NCI-H2029 (cell line): Measurements from ENCODE around the gene LZIC.

ENCODE experiments used
- DNase-seq: peaks from one replicate; lab custom pipeline; 2025; lab: John Stamatoyannopoulos, UW

The LZIC gene

DNA sequence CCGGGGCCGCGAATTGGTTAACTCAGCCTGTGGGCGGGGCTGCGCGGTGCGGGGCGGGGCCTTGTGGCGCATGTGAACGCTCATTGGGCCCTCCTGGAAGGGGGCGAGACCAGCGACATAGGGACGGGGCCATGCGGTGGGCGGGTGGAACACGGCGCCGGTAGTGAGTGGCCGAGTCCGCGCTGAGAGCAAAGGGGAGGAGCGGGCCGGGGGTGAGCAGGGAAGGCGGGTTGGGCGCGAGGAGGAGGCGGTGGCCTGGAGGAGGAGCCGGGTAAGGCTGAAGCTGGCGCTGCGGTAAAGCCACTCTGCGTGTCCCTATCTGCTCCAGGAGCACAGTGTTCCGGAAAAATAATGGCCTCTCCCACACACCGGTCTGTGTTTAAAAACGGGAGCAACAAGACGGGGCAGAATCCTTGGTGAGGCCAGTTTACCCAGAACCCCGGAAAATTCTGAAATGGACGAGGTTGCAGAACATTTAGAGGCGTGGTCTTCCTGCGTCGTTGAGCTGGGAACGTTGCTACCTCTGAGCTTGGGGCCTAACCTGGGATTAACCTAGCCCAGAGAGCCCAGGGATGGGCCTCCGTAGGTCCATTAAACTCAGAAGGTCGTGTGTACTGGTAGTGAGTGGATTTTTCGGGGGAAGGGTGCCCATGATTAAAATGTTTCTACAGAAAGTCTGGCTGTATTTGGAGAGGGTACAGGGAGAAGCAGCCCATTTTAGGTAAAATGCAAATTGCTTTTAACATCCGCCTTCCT is 32.6 kb downstream of the LZIC start:
- DNase-seq = peak; percentile 97

DNA sequence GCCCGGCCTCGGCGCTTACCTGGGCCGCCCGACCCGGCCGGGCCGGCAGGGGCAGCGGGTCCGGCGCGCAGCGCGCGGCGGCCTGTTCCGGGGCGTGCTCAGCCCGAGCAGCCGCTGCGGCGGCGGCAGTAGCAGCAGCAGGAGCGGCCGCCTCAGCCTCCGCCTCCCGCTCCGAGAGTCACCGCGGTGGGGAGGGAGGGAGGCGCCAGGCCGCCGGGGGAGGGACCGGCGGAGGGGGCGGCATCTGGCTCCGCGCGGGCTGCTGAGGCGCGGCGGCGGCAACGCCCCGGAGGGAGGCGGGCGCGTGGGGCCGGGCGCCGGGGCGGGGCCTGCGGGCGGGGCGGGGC is 33.1 kb downstream of the LZIC start, which contains the start of gene CTNNBIP1:
CTNNBIP1 (minus strand) TSS at position 194 of the 347 bp plus-strand sequence. CDS start 38,205 bp downstream, outside the sequence.
- no peak for DNase-seq

DNA sequence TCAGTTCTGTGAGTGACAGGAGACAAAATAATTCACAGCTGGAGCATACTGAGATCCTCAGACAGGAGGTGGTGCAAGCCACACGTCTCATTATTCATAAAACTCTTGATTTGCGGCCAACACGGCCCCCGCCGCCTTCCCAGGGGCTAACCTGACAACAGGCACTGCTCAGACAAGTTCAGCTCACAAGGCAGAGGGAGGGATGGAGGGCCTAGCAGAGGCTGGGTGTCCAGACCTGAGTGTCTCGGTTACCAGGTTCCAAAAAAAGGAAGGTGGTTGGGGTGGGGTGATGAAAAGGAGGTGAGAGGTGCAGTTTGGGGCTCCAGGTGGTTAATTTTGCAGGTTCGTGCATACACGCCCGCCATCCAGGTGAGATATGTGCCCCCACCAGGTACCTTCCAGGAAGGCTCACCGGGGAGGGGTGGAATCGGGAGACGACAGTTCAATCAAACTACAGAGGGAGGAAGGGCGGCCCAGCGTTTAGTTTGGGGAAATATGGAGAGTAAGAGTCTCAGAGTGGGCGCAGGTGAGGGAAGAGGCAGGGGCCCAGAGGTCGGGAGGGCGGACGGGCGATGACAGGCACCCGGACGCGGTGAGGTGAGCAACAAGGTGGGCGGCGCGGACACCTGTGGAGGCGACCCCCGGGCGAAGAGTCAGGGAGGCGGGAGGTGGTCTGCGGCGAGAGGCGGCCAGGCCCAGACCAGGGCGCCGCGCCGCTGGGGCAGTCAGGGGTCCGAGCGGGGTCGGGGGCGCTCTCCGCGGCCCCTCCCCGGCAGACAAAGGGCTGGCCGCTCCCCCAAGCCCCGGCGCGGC is 33.8 kb downstream of the LZIC start:
- no peak for DNase-seq

DNA sequence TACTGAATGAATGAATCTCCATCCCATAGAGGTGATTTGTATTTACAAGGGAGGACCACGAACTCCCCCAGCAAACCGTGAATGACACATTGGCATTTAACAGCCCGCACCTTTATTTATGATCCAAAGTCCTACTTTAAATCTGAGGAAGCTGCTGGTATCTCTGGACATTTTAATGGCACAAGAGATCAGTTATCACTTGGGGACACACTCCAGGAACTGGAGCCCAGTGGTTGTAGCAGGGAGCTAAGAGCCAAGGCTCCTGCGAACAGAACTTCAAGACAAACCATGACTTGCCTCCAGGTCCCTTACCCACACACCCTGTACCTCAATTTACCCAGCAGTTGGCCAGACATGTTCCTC is 34.3 kb downstream of the LZIC start:
- no peak for DNase-seq

DNA sequence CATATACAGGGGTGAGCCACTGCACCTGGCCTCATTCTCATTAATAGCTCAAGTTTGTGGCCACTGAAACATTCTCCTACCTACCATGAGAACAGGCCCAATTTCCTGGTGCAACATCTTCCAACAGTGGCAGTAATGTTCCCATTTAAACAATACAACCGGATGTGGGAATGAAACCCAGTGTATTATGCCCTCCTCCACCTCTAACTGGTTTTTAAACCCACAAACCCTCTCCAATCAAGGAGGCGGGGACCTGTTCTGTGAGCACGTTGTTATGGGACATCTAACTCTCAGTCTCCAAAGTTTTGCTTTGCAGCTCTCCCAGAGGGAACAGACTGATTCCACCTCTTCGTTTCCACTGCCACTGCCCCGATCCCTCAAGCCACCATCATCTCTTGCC is 35.8 kb downstream of the LZIC start:
- DNase-seq = no peak

DNA sequence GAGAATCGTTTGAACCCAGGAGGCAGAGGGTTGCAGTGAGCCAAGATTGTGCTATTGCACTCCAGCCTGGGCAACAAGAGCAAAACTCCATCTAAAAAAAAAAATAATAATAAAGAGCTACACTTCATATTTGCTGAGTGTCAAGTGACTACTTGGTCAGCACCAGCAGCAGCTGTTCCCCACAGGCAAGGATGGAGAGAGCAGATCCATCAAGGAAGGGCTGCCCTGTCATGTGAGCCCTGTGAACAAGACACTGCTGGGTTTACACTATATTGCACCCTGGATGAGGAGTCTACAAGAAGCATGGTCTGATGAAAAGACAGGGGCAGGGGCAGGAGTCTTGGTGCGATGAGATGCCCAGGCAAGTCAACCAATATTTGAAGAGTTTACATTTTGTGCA is 36.7 kb downstream of the LZIC start:
- no peak for DNase-seq

DNA sequence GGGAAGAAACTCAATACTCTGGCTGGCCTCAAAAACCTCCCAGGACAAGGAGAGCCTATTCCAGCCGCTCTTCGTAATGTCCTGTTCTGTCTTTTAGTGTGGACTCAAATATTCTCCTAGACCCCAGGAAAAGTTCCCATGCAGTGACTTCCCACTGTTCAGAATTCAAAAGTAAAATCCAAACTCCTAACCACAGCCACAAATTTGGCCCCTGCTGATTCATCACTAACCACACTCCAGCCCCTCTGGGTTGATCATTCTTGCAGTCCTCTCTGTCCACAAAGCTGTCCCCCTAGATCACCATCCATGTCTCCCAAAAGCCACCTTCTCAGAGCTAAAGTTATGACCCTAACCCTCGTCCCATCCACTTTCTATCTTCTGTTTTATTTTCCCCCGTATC is 38.2 kb downstream of the LZIC start:
- DNase-seq = no peak

DNA sequence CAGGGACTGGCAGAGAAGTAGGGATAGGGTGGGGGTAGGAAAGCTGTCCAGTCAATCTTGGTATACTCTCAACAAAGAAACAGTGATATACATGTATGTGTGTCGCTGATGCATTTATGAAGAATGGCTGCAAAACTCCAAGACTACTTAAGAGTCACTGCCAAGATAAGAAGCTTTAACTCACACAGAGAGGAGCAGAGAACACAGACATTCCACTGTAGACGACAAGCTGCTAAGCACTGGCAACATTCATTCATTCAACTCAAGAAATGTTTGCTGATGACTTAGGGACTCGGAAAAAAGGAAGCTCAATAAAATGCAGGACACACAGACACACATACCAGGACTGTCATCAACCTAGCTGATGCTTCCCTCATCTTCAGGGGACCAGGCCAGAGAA is 38.6 kb downstream of the LZIC start:
- no peak for DNase-seq

DNA sequence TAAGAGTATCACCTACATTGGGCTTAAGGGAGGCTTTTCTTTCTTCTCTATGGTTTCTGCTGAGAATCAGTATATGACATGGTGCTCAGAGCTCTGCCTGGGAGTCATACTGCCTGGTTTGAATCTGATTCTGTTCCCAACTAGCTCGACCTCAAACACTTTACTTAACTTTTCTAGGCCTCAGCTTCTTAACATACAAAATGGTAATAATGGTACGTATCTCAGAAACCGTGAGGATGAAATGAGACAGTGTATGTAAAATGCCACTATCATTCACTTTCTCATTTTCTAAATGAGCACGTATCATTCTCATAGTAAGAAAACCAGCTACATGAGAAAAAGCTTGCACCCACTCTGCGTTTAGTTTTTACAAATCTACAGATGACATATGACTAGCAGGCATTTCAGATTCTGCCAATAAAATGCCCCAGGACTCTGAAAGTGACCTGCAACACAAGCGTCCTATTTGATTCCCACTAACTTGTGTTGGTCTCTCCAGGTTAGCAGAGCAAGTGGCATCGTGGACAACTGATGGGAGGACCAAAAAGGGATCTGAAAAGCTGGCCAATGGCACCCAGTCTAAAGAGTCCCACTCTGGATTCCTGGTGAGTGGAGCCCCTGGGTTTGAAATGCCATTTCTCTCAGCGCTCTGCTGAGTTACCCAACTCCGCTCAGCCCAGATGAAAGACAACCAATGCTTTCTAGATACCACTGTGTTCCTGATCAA is 39.2 kb downstream of the LZIC start:
- no peak for DNase-seq

DNA sequence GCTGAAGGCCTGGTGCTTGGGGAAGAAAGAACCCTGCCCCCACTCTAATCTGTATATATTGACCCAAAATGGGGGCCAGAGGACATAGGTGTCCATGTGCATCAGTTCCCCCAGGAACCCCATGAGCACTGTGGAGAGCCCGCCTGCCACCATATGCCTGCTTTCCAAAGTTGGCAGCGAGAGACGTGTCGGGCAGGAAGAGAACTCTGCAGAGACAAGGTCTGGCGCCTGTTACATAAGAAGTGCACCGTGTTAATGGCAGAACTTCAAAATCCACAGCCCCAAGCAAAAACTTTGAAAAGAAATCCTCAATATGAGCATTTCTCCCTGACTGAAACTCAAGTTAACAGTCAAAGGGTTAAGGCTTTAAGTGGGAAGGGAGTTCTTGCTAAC is 41.1 kb downstream of the LZIC start:
- DNase-seq = no peak

DNA sequence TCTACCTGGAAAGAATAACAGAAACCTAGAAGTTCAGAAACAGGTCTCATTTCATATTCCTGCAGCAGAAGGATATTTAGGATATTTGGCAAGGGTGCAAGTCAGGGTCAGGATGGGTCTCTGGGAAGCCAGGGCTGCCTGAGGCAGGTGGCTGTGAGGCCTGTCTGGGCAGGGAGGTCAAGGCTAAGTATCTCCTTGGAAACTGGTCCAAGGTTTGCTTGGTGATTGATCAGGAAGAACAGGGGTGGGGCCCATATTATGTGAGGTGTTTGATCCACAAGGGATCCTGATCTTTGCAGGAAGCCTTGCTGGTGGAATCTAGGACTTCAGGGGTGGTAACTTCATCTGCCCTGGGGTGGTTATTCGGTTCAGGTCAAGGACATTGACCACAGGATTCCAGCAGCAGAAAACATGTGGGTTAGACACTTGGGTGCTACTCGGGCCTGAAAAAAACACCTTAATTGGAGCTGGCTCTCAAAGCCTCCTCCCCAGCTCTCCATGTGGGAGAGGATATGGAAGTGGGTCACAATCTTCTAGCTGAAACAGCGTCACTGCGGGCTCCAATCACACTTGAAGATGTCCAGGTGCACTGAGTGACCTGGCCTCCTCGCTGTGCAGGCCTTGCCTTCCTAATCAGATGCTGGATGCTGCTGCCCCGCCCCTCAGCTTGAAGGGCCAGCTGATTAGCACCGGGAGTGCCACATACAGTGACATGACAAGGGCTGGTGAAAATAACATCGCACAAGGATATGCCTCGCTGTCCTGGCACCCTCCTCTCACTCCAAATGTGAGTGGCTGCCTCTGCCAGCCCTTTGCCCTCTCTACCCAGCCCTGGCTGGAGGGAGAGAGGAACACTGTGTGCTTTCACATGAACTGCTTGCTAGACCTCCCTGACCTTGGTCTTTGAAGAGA is 41.8 kb downstream of the LZIC start:
- DNase-seq = no peak

DNA sequence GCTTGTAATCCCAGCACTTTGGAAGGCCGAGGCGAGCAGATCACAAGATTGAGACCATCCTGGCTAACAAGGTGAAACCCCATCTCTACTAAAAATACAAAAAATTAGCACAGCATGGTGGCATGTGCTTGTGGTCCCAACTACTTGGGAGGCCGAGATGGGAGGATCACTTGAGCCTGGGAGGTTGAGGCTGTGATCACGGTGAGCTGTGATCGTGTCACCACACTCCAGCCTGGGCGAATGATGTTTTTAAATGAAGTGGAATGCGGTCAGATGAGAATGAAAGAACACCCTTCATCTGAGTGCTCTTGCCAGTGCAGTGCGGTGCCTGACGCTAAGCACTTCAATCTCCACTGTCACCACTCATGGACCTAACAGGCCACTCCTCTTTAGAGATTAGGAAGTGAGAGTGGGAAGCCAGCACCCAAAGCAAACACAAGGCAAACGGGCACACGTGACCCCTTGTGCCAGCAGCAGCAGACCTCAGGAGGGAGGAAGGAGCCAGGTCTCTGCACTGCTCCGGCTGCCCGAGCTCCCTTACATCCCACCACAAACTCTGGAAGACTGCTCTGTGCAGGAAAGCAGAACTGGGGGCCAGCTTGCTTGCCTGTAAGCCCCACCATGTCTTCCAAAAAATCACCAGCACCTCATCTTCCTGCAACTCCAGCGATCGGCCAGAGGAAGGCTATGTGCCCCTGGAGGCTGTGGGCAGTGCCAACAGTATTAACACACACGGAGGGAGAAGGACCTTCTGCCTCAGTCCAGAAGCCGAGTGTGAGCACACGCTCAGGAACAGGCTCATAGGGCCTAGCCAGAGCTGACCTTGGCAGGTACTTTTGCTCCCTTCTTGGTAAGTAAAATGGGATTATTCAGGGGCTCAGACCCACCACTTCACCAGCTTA is 42.8 kb downstream of the LZIC start:
- peak; percentile 96 for DNase-seq

DNA sequence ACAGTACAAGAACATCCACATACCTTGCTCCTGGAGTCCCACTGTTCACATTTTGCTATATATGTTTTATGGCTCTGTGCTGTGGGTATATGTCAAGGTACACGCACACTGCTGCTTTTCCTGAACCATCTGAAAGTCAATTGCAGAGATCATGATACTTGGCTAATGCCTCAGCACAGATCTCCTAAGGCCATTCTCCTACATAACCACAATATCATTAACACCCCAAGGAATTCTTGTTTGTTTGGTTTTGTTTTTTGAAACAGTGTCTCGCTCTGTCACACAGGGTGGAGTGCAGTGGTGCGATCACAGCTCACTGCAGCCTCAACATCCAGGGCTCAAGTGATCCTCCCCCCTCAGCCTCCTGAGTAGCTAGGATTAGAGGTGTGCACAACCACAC is 49.1 kb downstream of the LZIC start:
- no peak for DNase-seq

DNA sequence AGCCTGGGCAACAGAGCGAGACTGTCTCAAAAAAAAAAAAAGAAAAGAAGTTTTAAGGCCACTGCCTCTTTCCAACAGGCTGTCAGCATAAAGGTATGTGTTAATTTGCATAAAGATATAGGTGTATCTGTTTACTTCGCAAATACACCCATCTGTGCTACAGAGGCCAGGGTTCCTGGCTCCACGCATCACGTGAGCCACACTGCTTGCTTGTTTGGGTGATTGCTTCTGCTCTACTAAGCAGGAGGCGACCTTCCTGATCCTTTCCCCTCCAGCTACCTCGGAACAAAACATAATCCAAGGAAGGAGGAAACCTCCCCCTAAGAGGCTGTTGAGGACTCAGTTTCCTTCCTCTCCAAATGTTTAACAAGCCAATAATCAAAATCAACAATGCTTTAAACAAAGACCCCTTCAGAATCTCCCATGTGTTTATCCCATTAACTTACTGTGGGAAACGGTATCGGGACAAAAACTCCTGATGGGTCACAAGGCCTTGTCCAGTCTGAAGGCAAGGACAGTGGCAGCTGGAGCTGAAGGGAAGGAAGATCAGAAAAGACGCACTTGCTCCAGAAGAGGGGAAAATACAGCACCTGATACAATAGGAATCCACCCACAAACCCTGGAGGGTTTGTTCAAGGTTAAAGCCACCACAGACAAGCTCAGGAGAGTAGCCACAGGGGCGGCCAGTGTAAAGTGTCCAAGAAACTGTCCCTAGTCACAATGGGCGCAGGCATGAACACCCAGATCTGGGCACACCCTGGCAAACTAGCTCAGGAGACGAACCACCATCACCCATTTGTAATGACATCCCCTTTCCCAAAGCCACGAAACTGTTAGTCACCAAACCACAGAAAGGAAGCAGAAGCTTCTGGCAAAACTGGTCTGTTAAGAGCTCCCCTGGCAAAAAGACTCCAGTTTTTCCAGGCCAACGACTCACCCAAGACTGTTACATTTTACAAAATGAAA is 50.3 kb downstream of the LZIC start:
- no peak for DNase-seq

DNA sequence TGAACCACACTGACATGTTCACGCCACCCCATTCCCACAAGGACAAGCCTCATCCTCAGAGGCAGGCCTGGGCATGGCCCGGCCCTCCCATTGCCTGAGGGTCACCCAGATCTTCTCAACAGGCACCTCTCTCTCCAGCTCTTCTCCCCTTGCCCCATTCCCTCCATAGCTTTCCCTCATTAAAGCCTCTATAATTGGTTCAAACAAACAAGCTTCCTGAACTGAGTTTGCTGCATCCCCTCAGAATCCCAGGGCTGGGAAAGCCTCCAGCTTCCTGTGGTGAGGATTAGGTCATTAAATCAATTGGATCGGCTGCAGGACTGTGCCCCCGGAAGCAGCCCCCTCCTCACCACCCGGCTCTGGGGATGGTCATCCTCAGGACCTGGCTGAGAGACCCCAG is 52.0 kb downstream of the LZIC start:
- DNase-seq = no peak

DNA sequence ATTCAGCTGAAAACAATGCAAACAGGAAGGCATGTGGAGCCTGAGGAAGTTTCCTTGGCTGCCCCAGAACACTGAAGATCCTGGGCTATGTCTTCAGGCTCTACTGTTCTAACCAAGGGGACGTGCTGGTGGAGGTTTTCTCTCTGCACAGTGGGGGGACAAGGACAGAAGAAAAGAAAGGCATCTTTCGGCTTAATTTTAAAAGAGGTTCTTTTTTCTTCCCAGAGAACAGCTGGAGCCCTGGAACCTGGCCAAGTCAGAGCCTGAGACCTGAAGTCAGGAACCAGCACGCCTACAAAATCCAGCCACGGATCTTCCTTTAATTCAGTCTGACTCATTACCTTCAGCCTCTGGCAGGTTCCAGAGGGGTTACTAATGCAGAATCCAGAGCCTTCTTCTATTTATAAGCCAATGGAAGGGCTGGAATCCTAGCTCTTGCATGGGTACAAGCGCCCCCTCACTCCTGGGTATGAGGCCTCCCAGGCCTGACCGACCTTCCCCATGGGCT is 52.9 kb downstream of the LZIC start:
- DNase-seq = no peak

DNA sequence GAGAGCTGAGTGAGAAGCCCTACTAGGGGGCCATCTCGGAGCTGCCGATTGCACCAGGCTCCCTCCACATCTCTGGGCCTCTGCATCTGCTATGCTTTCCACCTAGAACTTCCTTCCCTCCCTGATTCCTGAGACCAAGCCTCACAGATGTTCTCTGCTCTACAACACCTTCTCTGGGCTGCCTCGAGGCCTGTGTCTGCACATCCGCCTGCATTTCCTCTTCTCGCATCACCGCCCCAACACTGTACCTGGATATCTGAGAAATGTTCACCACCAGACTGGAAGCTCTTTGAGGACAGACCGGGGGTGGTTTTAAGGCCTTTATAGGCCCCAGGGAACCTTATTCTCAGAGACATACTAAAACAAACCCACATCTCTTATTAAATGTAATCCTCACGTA is 53.8 kb downstream of the LZIC start:
- no peak for DNase-seq

DNA sequence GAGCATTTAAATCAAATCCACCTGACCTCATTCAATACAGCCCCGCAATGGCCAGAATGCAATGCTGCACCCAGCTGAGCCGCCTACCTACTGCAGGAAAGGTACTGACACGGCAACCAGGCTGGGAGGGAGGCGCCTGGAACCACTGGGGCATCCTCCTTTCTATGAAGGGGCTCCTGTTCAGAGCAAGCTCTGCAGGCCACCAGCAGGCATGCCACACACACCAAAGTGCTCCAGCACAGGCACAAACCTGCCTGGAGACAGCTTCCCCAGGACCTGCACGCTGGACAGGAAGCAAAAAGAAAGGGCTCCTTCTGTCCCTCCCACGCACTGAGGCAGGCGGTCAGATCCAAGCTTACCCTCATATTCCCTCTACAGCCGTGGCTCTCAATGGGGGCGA is 54.3 kb downstream of the LZIC start:
- DNase-seq = no peak

DNA sequence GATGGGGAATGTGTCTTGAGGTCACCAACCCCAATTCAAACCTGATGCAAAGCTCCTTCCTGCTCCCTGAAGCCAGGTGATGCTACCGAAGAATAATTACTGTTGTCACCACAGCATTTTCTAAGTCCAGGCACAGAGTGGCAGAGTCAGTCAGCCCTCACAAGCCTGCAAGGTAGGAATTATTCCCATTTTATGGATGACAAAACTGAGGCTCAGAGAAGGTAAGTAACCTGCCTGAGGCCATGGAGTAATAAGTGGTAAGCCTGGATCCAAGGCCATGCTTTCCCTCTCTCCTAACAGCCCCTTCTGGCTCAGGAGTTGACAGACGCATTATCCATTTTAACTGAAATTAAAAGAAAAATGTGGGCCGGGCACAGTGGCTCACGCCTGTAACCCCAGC is 56.1 kb downstream of the LZIC start:
- DNase-seq = no peak
